Measurements from ENCODE around the gene AIFM3. TPM values are rescaled to one million over a fixed set of nuclear protein-coding genes. Genes with fewer than 3 reads are reported as not detected.

Gene AIFM3
- total and polyA plus RNA-seq, 2 of the 13 experiments (the other 11 are each of a cell fraction or from before 2014, with no cell fraction given) = 9.0 to 15.3 TPM

DNA sequence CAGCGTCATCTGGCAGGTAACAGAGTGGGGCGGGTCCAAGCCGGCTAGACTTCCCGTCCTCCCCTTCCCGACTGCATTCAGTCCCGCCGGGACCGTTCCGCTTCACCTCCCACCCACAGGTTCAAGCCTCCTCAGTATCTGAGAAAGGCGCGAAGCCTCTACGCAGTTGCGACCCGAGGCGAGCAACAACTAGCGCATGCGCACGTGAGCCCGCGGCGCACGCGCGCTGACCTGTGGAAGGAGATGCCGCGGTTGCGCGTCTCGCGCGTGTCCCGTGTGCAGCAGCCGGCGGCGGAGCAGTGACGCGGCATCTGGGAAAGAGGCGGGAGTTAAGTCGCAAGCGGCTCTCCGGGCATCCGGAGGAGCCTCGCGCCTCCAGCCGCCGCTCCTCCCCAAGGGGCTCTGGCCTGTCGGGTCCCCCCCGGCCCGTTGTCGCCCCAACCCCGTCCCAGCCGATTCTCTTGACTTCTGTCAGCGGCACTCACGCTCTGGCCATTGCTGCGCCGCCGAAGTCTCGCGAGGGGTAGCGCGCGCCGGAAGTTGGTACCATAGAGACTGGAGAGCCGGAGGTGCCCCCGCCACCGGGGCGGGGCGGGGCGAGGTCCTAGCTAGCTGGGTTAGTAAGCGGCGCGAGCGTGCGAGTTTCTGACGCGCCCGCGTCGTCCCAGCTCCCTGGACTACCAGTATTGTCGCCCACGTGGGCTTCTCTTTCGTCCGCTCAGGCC, 34.7 kb downstream of the AIFM3 start, which contains the start of gene THAP7:
THAP7 (minus strand) TSS at position 518 of the 725 bp plus-strand sequence; CDS start at position 311, 207 bp downstream.
- intact Hi-C loops (cut with micrococcal nuclease; ENCODE audit: unreplicated experiment) = loop anchor here (2.0 kb wide), 1 partner anchor 39 kb away; no protein-coding TSS in a partner anchor
- CTCF ChIA-PET (ENCODE audit: low intra/inter-chr PET ratio, low total read pairs) = no interaction called here
- TF ChIP-seq, protein P1, sequence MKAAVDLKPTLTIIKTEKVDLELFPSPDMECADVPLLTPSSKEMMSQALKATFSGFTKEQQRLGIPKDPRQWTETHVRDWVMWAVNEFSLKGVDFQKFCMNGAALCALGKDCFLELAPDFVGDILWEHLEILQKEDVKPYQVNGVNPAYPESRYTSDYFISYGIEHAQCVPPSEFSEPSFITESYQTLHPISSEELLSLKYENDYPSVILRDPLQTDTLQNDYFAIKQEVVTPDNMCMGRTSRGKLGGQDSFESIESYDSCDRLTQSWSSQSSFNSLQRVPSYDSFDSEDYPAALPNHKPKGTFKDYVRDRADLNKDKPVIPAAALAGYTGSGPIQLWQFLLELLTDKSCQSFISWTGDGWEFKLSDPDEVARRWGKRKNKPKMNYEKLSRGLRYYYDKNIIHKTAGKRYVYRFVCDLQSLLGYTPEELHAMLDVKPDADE (CRISPR knock-in tag; IDR thresholded peaks at IDR 0.05) = peak; percentile 74; the same call in 1 of the 2 replicates
- TF ChIP-seq ZFX (CRISPR knock-in tag; IDR thresholded peaks at IDR 0.05; ENCODE audit: low read depth) (peak; percentile 77), ZNF550 (CRISPR knock-in tag; IDR thresholded peaks at IDR 0.05; ENCODE audit: borderline replicate concordance) (peak; percentile 70; the same call in 1 of the 2 replicates), HCFC1 (IDR thresholded peaks at IDR 0.05; ENCODE audit: low read depth, low read length) (no peak; the same call in 1 of the 2 replicates), ZZZ3 (CRISPR knock-in tag; IDR thresholded peaks at IDR 0.05; ENCODE audit: borderline replicate concordance) (no peak), ZNF546 (CRISPR knock-in tag; conservative IDR thresholded peaks at IDR 0.05) (0 out of 2 replicates have a peak, but pooled peaks have one; percentile 36), RFXANK (CRISPR knock-in tag; IDR thresholded peaks at IDR 0.05) (no peak), YY1 (IDR thresholded peaks at IDR 0.05; ENCODE audit: insufficient read depth, insufficient replicate concordance, low read depth, low read length) (peak; percentile 88), ZNF652 (CRISPR knock-in tag; IDR thresholded peaks at IDR 0.05; ENCODE audit: borderline replicate concordance, low read depth) (no peak), ZNF552 (CRISPR knock-in tag; IDR thresholded peaks at IDR 0.05; ENCODE audit: borderline replicate concordance) (no peak), ZNF432 (CRISPR knock-in tag; IDR thresholded peaks at IDR 0.05; ENCODE audit: borderline replicate concordance) (no peak), ZNF772 (CRISPR knock-in tag; IDR thresholded peaks at IDR 0.05) (0 out of 2 replicates have a peak, but pooled peaks have one; percentile 34)
- TF ChIP-seq, protein P2, sequence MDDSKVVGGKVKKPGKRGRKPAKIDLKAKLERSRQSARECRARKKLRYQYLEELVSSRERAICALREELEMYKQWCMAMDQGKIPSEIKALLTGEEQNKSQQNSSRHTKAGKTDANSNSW (CRISPR knock-in tag; IDR thresholded peaks at IDR 0.05; ENCODE audit: borderline replicate concordance) = peak; percentile 86; the same call in 1 of the 2 replicates
- TF ChIP-seq, protein P3, sequence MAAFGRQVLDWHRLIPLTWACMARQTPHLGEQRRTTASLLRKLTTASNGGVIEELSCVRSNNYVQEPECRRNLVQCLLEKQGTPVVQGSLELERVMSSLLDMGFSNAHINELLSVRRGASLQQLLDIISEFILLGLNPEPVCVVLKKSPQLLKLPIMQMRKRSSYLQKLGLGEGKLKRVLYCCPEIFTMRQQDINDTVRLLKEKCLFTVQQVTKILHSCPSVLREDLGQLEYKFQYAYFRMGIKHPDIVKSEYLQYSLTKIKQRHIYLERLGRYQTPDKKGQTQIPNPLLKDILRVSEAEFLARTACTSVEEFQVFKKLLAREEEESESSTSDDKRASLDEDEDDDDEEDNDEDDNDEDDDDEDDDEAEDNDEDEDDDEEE (CRISPR knock-in tag; IDR thresholded peaks at IDR 0.05) = no peak; the same call in 1 of the 2 replicates
- TF ChIP-seq, protein P4, sequence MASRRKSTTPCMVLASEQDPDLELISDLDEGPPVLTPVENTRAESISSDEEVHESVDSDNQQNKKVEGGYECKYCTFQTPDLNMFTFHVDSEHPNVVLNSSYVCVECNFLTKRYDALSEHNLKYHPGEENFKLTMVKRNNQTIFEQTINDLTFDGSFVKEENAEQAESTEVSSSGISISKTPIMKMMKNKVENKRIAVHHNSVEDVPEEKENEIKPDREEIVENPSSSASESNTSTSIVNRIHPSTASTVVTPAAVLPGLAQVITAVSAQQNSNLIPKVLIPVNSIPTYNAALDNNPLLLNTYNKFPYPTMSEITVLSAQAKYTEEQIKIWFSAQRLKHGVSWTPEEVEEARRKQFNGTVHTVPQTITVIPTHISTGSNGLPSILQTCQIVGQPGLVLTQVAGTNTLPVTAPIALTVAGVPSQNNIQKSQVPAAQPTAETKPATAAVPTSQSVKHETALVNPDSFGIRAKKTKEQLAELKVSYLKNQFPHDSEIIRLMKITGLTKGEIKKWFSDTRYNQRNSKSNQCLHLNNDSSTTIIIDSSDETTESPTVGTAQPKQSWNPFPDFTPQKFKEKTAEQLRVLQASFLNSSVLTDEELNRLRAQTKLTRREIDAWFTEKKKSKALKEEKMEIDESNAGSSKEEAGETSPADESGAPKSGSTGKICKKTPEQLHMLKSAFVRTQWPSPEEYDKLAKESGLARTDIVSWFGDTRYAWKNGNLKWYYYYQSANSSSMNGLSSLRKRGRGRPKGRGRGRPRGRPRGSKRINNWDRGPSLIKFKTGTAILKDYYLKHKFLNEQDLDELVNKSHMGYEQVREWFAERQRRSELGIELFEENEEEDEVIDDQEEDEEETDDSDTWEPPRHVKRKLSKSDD (CRISPR knock-in tag; IDR thresholded peaks at IDR 0.05; ENCODE audit: low read depth) = peak; percentile 59
- TF ChIP-seq, protein P5, sequence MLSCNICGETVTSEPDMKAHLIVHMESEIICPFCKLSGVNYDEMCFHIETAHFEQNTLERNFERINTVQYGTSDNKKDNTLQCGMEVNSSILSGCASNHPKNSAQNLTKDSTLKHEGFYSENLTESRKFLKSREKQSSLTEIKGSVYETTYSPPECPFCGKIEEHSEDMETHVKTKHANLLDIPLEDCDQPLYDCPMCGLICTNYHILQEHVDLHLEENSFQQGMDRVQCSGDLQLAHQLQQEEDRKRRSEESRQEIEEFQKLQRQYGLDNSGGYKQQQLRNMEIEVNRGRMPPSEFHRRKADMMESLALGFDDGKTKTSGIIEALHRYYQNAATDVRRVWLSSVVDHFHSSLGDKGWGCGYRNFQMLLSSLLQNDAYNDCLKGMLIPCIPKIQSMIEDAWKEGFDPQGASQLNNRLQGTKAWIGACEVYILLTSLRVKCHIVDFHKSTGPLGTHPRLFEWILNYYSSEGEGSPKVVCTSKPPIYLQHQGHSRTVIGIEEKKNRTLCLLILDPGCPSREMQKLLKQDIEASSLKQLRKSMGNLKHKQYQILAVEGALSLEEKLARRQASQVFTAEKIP (CRISPR knock-in tag; IDR thresholded peaks at IDR 0.05; ENCODE audit: borderline replicate concordance) = no peak

More for the DNA sequence above, 34.7 kb downstream of the AIFM3 start, which contains the start of gene THAP7:
- Histone ChIP-seq H3K4me2 (ENCODE audit: low read depth, low read length) (peak within 1 kb of the TSS; percentile 95), H3K9ac (ENCODE audit: insufficient read depth, low read depth, low read length) (peak within 1 kb of the TSS; percentile 84), H2AFZ (ENCODE audit: low read length) (no peak within 1 kb of the TSS), H3K4me1 (ENCODE audit: insufficient read depth, low read length) (peaks cover 30% of the 10 kb centered on the region), H3K4me3 (replicated peaks in 1 of 3; ENCODE audit: insufficient read depth in 1 of 3, low read depth in 2 of 3, low read length in 3 of 3) (peak within 1 kb of the TSS; percentile 70 to 89 (median 86)), H3K36me3 (replicated peaks in 1 of 2; ENCODE audit: control insufficient read depth in 1 of 2, insufficient read depth in 2 of 2, low read length in 2 of 2) (peaks cover 8 to 26% of the 10 kb centered on the region in 2 experiments; a peak in 4 of 5 replicates), H3K27me3 (ENCODE audit: control insufficient read depth in 1 of 2, insufficient read depth in 2 of 2, low read length in 2 of 2) (no peaks in the 10 kb centered on the region), H3K9me3 (ENCODE audit: low read length) (no peaks in the 10 kb centered on the region), H3K27ac (ENCODE audit: extremely low read length, insufficient read depth, low read length) (peak within 1 kb of the TSS; percentile 94), H3K79me2 (ENCODE audit: insufficient read depth, low read length) (peaks cover 18% of the 10 kb centered on the region), H4K20me1 (ENCODE audit: insufficient read depth, low read length) (0 out of 2 replicates have a peak, but pooled peaks cover 2% of the 10 kb centered on the region)
- ATAC-seq = peak; percentile 92
- FAIRE-seq = peak; percentile 28
- in situ Hi-C loops (cut with HindIII; ENCODE audit: extremely low pct_ligation_motif_present, low pct_unique_long_range_greater_than_20kb) = no loop called here
- BruUV-seq (replicated peaks) = TSS peak; percentile 84
- POLR2A ChIA-PET = interaction anchor here (0.7 to 3.4 kb wide), 11 partner anchors 11 to 224 kb away, joined by 3 to 45 read pairs (median 8); partner anchors contain the start of genes CRKL, LZTR1 and P2RX6
- DNase-seq (ENCODE audit: low spot score) = peak; percentile 90
- 1% methylated on average over 51 of the region's 83 CpGs for WGBS (ENCODE audit: low lambda C conversion rate)
